Esophagus (tissue), 2 donors: ENCODE results near the gene NCOR1. TPM values are rescaled to one million over a fixed set of nuclear protein-coding genes. Genes with fewer than 3 reads are reported as not detected.
"Not testable (repeated sequence)": the region's sequence is repeated elsewhere in the genome, so short reads cannot be mapped to it uniquely, and the experiment has no call there.

ENCODE experiments used
- H3K27ac ChIP-seq, 2 donors: one replicate each; pipeline ENCODE4 v1.5.1; 2013; ENCODE audit warnings: low read depth in 2 of 2, mild to moderate bottlenecking in 2 of 2, inconsistent platforms in 1 of 2, low read length in 1 of 2, moderate library complexity in 1 of 2
- H3K27me3 ChIP-seq, 2 donors: one replicate each; pipeline ENCODE4 v1.6.1; 2013; ENCODE audit warnings: low read length in 2 of 2, control low read depth in 1 of 2, mild to moderate bottlenecking in 1 of 2; ENCODE audit not compliant: insufficient read depth in 2 of 2, control insufficient read depth in 1 of 2
- H3K36me3 ChIP-seq, 2 donors: one replicate each; pipeline ENCODE4 v1.6.1; 2013; ENCODE audit warnings: low read length in 1 of 2; ENCODE audit not compliant: control insufficient read depth in 2 of 2, insufficient read depth in 2 of 2
- H3K4me1 ChIP-seq, 2 donors: one replicate each; pipeline ENCODE4 v1.6.1; 2013; ENCODE audit warnings: low read length in 1 of 2; ENCODE audit not compliant: control insufficient read depth in 2 of 2, insufficient read depth in 2 of 2
- H3K4me3 ChIP-seq, 2 donors: one replicate each; pipeline ENCODE4 v1.5.1; 2013; ENCODE audit warnings: low read length in 2 of 2, mild to moderate bottlenecking in 2 of 2, low read depth in 1 of 2, moderate library complexity in 1 of 2
- H3K9me3 ChIP-seq, 2 donors: one replicate each; pipeline ENCODE4 v1.6.1; 2013; ENCODE audit warnings: mild to moderate bottlenecking in 2 of 2, low read depth in 1 of 2, low read length in 1 of 2, moderate library complexity in 1 of 2; ENCODE audit not compliant: control insufficient read depth in 2 of 2, insufficient read depth in 1 of 2
- WGBS, 2 donors: extraction: QIAGEN DNeasy Blood & Tissue Kit; methylation state at CpG; one replicate each; pipeline ENCODE4 v1.1.7; 2013; 5-methylcytosine and 5-hydroxymethylcytosine counted together
- polyA plus RNA-seq, 2 donors: library from polyadenylated mRNA; stranded (reverse); fragments of 200-250 nt; gene quantifications; one replicate each; pipeline ENCODE4 v1.2.3, GENCODE V29; 2013
- donor health status: healthy with polysubstance abuse.
- donor health status: Bipolar disorder and iron deficiency.

Gene NCOR1
- polyA plus RNA-seq, 2 donors = 31.5 to 41.3 TPM

GRCh38 chr17:16217002-16217635 lies 1.8 kb upstream of the NCOR1 start, which contains the start of gene PIGL:
Gene PIGL, plus strand, starts transcription at chr17:16217210. Its CDS starts 17 bp downstream, at chr17:16217227.
- Histone ChIP-seq H3K36me3 (no peaks in the 10 kb centered on the region), H3K4me3 (peak within 1 kb of the TSS; percentile 80 to 95), H3K4me1 (peaks cover 0 to 4% of the 10 kb centered on the region in 2 donors), H3K27ac (peak within 1 kb of the TSS; percentile 94 to 97), H3K27me3 (no peaks in the 10 kb centered on the region), H3K9me3 (no peaks in the 10 kb centered on the region)
- 0% methylated on average over 29 of the region's 29 CpGs for WGBS, 2 donors

GRCh38 chr17:16216341-16217001 lies 1.1 kb upstream of the NCOR1 start:
- H3K27me3 ChIP-seq, H3K4me1 ChIP-seq: not testable (repeated sequence)
- peak overlapping the region; percentile 80 to 95 for H3K4me3 ChIP-seq

GRCh38 chr17:16215965-16216316 lies 607 bp upstream of the NCOR1 start:
- peaks cover 0 to 4% of the 10 kb centered on the region in 2 donors for H3K4me1 ChIP-seq
- peak overlapping the region; percentile 80 to 95 for H3K4me3 ChIP-seq
- H3K9me3 ChIP-seq = no peaks in the 10 kb centered on the region
- H3K27me3 ChIP-seq = no peaks in the 10 kb centered on the region
- H3K27ac ChIP-seq = peak overlapping the region; percentile 94 to 97
- no peaks in the 10 kb centered on the region for H3K36me3 ChIP-seq
- 14 to 21% methylated on average over 22 of the region's 22 CpGs for WGBS, 2 donors

More at GRCh38 chr17:16216341-16217001, 1.1 kb upstream of the NCOR1 start:
- WGBS, 2 donors = 72 to 77% methylated on average over 38 of the region's 38 CpGs
- not testable (repeated sequence) for H3K36me3 ChIP-seq, H3K9me3 ChIP-seq
- peak overlapping the region; percentile 94 to 97 for H3K27ac ChIP-seq

GRCh38 chr17:16215002-16215272 lies 397 bp downstream of the NCOR1 start:
- Histone ChIP-seq H3K4me1 (peaks cover 0 to 4% of the 10 kb centered on the region in 2 donors), H3K27ac (peak overlapping the region; percentile 94 to 97), H3K9me3 (no peaks in the 10 kb centered on the region), H3K4me3 (peak overlapping the region; percentile 80 to 95), H3K27me3 (no peaks in the 10 kb centered on the region), H3K36me3 (no peaks in the 10 kb centered on the region)
- WGBS, 2 donors = 0 to 2% methylated on average over 27 of the region's 27 CpGs

GRCh38 chr17:16214190-16215001 lies 938 bp downstream of the NCOR1 start:
- 3% methylated on average over 16 of the region's 16 CpGs for WGBS, 2 donors
- Histone ChIP-seq H3K27me3 (no peaks in the 10 kb centered on the region), H3K9me3 (no peaks in the 10 kb centered on the region), H3K27ac (peak overlapping the region; percentile 94 to 97), H3K4me3 (peak overlapping the region; percentile 80 to 95), H3K4me1 (peaks cover 0 to 4% of the 10 kb centered on the region in 2 donors), H3K36me3 (no peaks in the 10 kb centered on the region)

- Histone ChIP-seq H3K27ac (no peak overlapping the region), H3K36me3 (no peaks in the 10 kb centered on the region), H3K27me3 (no peaks in the 10 kb centered on the region), H3K4me1 (peaks cover 0 to 4% of the 10 kb centered on the region in 2 donors), H3K9me3 (no peaks in the 10 kb centered on the region), H3K4me3 (no peak overlapping the region)
- WGBS, 2 donors = 74 to 92% methylated on average over 6 of the region's 6 CpGs
Observed at GRCh38 chr17:16212793-16213192, 2.5 kb downstream of the NCOR1 start.

- no peak overlapping the region for H3K4me3 ChIP-seq
- peaks cover 0 to 4% of the 10 kb centered on the region in 2 donors for H3K4me1 ChIP-seq
- 80 to 82% methylated on average over 3 of the region's 3 CpGs for WGBS, 2 donors
Observed at GRCh38 chr17:16211590-16211989, 3.7 kb downstream of the NCOR1 start.

GRCh38 chr17:16204763-16205162 lies 10.6 kb downstream of the NCOR1 start:
- not testable (repeated sequence) for H3K27me3 ChIP-seq, H3K4me3 ChIP-seq, H3K36me3 ChIP-seq, H3K9me3 ChIP-seq, H3K27ac ChIP-seq, H3K4me1 ChIP-seq
- WGBS, 2 donors = 69 to 75% methylated on average over 6 of the region's 6 CpGs

More at GRCh38 chr17:16211590-16211989, 3.7 kb downstream of the NCOR1 start:
- no peak overlapping the region for H3K27ac ChIP-seq
- H3K27me3 ChIP-seq = no peaks in the 10 kb centered on the region
- H3K9me3 ChIP-seq = no peaks in the 10 kb centered on the region
- H3K36me3 ChIP-seq = no peaks in the 10 kb centered on the region

GRCh38 chr17:16202554-16203500 lies 12.5 kb downstream of the NCOR1 start:
- H3K27me3 ChIP-seq, H3K4me1 ChIP-seq, H3K36me3 ChIP-seq, H3K4me3 ChIP-seq, H3K9me3 ChIP-seq: not testable (repeated sequence)
- peak overlapping the region; percentile 21 to 42 for H3K27ac ChIP-seq
- WGBS, 2 donors = 47 to 59% methylated on average over 5 of the region's 5 CpGs
